Measurements from ENCODE around the gene IPO11.

Gene IPO11

GRCh38 chr5:62575066-62575465 lies 162.5 kb downstream of the IPO11 start:
- no peak for FAIRE-seq

DNA sequence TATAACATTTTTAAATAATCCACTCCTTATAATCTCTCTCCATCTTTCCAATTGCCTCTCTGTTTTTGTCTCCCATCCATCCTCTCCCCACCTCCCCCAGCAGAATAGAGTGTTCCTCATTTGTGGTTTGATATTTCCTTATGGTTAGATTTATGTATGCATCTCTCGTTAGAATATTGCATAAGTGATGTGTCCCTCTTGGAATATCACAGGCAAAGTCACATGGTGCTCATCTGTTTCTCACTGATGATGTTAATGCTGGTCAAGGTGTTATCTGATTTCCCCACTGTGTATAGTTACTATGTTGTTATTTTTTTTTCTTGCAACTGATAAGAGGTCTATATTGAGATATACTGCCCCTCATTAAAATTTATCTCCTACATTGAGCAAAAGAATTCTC lies 162.9 kb downstream of the IPO11 start:
- FAIRE-seq: no peak

DNA sequence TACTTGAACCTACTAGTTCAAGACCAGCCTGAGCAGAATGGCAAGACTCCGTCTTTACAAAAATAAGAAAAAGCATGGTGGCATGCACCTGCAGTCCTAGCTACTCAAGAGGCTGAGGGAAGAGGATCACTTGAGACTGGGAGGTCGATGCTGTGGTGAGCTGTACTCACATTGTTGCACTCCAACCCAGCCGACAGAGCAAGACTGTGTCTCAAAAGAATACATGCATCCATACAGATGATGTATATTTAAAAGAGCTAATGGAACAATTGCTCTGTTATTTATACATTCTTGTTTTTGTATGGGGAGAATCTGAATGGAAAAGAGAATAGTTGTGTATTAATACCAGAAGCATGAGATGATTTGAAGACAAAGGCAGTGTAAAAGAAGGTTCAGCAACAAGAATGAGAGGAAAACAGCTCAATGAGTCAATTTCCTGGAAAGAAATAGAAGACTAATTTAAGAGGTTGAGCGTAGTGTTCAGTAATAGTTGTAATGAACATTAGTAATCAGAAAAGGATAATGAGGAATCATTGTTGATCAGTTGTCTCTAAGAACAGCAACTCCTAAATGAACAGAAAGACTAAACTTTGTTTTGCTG lies 164.1 kb downstream of the IPO11 start:
- no peak for FAIRE-seq

DNA sequence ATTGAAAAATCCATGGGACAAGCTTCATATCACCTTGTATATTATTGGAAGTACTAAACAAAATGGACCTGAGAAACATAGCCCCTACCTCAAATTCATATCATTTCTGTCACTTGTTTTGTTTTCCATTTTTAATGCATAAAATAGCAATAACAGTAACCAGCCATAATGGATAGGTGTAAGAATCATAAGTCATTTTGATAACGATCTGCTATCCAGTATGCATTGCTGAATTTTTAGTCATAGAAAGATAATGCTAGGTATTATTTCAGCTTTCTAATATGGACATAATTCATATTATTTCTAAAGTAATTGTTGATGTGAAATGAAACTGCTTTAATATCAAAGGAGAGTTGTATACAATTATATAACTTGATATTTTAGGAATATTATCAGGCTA lies 164.9 kb downstream of the IPO11 start:
- peak; percentile 43 for FAIRE-seq

DNA sequence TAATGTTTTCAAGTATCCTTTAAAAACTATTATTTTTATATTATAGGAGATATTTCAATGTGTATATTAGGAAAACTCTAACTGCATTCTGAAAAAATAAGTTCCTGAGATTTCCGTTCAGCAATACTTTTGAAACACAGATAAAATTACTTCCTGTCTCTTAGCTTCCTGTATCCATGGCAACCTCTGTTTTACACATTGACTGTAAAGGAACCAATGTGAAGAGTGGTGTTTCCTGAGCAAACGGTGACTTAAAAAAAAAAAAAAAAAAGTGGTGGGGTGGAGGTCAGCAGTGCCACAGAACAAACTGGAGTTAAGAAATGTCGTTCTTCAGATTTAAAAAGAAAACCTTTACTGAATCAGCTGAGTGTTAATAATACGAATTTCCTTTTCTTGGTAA lies 166.0 kb downstream of the IPO11 start, which contains the start of gene LRRC70:
TSS of gene LRRC70 (plus strand) at position 280 of the 400 bp plus-strand sequence. CDS start 620 bp downstream, outside the sequence.
- no peak for FAIRE-seq

DNA sequence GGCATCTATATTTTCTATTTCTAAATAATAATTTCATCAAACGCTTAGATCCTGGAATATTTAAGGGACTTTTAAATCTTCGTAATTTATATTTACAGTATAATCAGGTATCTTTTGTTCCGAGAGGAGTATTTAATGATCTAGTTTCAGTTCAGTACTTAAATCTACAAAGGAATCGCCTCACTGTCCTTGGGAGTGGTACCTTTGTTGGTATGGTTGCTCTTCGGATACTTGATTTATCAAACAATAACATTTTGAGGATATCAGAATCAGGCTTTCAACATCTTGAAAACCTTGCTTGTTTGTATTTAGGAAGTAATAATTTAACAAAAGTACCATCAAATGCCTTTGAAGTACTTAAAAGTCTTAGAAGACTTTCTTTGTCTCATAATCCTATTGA lies 167.2 kb downstream of the IPO11 start:
- no peak for FAIRE-seq

DNA sequence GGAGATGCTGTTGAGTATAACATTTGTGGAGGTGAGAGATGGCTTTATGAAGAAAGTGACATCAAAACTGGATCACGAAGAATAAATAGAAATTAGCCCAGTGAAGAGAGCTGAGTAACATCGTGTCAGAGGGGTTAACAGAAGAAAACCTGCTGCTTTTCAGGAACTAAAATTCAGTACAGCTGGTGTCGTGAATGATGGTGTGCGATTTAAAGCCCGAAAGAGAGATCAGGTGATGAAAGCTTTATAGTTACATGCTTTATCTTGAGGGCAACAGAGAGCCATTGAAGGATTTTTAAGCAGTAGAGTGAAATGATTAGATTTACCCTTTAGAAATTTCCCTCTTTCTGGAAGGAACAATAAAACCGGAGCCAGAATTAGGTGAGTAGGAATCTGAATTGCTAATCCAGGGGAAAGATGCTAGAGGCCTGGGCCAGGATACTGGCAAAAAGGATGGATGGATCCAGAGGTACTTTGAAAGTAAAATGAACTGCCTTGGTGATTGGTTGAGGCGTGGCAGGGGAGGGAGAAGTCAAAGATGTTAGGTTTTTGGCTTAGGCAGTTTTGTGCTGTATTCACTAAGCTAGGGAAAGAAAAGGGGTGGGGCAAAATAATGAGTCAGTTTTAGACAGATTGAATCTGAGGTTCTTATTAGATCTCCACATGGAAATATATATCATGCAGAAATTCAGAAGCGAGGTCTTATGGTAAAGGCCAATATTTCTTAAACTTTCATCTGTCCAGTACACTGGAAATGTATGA lies 169.5 kb downstream of the IPO11 start:
- FAIRE-seq: no peak

DNA sequence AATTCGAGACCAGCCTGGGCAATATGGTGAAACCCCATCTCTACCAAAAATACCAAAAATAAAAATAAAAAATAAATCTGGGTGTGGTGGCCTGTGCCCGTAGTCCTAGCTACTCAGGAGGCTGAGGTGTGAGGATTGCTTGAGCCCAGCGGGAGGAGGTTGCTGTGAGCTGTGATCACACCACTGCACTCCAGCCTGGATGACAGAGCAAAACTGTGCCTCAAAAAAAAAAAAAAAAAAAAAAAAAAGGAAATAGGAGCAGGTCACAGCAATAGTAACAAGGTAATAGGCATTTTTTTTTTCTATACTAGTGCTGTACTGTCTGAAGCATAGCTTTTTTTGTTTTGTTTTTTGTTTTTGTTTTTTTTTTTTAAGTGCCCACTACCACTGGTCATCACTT lies 171.8 kb downstream of the IPO11 start:
- no peak for FAIRE-seq

DNA sequence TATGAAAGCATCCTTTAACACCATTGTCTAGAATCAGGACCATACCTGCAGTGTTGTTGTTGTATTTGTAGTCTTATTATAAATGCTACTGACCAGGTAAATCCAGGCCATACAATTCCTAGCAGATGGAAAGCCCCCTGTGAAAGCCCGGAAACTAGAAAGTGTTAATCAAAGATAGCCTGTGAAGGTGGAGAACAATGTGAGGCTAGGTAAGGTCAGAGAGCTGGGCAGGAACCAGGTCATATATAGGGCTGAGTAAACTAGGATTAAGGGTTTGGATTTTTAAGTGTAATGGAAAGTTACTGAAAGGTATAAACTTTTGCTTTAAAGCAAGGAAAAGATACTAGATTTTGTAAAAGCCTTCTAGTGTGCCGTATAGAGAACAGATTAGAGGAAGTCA lies 172.7 kb downstream of the IPO11 start:
- FAIRE-seq: no peak

- FAIRE-seq: no peak
Measured at GRCh38 chr5:62585751-62586150, 173.2 kb downstream of the IPO11 start.

GRCh38 chr5:62587737-62588136 lies 175.2 kb downstream of the IPO11 start:
- FAIRE-seq: no peak

DNA sequence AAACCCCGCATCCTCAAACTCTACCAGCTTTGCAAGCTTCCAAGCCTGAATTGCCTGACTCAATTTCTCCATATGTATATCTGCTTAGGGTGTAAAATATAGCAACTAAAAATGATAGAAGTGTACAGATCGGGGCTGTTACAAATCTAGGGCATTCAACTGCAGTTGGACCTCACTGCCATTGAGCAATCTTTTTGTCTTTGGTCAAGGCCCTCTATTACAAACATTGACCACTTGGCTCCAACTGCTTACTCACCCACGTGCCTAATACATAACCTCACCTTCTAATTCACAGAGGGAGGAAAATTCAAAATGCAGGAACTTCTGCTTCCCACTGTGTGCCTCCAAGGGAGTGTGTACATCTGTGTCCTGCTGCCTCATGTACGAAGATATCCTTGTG lies 176.1 kb downstream of the IPO11 start:
- FAIRE-seq: no peak

- no peak for FAIRE-seq
Measured at GRCh38 chr5:62589504-62589903, 176.9 kb downstream of the IPO11 start.

DNA sequence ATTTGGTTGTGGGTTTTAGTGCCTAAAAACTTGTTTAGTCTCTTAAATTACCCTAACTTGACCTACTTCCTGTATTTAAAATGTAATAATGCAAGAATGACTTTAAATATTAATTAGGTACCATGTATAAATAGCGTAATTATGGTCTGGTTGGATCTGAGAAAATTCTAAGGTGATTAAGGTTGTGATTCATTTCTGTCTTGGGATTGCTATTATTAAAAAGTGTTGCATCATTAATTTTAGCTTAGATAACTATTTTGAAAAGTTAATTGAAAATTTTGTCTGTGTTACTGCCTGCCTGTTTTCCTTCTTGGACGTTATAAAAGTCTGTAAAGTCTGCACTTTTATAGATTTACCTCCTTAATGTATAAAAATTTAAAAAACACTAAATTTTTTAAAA lies 177.8 kb downstream of the IPO11 start:
- no peak for FAIRE-seq

DNA sequence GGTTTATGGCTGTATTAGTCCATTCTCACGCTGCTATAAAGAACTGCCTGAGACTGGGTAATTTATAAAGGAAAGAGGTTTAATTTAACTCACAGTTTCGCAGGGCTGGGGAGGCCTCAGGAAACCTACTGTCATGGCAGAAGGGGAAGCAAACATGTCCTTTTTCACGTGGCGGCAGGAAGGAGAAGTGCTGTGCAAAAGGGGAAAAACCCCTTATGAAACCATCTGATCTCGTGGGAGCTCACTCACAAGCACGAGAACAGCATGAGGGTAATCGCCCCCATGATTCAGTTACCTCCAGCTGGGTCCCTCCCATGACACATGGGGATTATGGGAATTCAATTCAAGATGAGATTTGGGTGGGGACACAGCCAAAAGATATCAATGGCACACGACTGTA lies 180.0 kb downstream of the IPO11 start:
- FAIRE-seq: no peak

GRCh38 chr5:62593331-62593730 lies 180.8 kb downstream of the IPO11 start:
- no peak for FAIRE-seq

- FAIRE-seq: no peak
Measured at GRCh38 chr5:62594364-62594984, 181.9 kb downstream of the IPO11 start.

- no peak for FAIRE-seq
Measured at GRCh38 chr5:62596096-62596495, 183.5 kb downstream of the IPO11 start.

DNA sequence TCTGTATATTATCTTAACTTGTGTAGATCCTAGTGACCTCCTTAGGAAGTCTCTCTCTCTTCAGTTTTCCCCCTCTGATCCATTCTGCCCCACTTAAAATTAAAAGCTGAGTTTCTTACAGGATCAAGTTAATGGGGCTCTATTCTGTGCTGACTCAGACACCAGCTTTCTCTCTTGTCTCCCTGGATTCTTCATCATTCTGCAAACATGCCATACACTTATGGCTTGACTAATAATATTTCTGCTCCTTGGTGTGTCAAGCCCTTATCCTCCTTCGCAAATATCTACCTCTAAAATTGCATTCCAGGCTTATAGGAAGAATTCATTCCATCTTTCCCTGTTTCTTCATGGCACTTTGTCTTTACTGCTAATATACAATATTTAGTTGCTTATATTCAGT lies 184.1 kb downstream of the IPO11 start:
- FAIRE-seq: no peak

- no peak for FAIRE-seq
Measured at GRCh38 chr5:62597314-62597713, 184.8 kb downstream of the IPO11 start.

DNA sequence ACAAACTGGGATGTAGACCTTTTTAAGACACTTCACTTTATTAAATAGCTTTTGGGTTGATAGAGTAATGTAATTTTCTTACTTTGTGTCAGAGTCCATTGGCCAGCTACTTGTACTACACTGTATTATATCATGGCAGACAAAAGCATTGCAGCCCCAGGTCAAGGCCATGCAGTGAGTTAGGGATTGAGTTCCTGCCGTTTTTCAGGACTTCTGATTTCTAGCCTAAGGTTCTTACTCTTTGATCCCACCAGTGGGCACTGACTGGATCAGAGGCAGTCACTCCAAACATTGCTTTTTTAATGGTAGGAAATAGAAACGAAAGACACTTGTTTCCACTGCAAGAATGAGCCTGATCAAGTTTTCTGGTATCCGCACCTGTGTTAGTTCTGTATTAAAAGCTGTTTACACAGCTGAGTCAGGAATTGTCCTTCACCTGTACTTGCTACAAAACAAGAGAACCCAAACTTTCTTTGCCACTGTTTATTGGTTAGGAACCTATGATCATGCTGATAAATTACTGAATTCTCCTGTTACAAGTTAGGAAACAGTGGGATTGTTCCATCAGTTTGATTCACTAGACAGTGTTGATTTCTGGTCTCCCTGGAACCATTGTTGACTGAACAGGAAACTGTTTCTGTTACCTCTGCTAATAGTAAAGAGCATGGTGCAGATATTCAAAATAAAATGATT lies 188.1 kb downstream of the IPO11 start:
- FAIRE-seq: no peak

GRCh38 chr5:62603934-62604333 lies 191.4 kb downstream of the IPO11 start:
- no peak for FAIRE-seq

DNA sequence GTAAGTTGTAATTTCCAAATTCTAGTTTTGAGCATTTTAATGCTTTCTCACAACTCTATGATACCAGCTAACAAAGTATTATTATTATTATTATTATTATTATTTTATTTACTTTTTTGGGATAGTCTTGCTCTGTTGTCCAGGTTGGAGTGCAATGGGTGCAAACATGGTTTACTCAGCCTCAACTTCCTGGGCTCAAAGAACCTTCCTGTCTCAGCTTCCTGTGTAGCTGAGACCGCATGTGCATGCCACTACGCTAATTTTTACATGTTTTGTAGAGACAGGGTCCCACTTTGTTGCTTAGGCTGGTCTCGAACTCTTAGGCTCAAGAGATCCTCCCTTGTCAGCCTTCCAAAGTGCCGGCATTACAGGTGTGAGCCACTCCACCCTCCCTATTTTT lies 193.1 kb downstream of the IPO11 start:
- no peak for FAIRE-seq

DNA sequence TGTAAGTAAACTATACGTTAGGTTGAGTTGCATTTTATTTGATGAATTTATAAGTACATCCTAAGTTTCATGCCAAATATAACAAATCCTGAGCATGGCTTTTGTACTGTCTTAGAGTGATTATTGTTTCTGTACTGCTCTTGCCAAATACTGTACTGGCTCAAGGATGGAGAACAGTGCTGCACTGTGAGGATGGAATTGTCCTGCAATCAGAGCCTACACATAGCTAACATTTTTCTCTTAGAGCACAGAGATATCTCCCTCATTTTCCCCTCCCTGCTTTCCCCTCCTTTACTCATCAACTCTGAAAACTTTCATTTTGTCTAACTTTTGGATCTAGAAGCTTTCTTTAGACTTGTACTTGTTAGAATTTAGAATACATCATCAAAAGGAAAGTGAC lies 194.3 kb downstream of the IPO11 start:
- no peak for FAIRE-seq

All from islet of Langerhans (tissue), 1 donor.